H54 (cell line): ENCODE data around the gene SPATA33.

Source experiments
- DNase-seq: peaks from one replicate; pipeline ENCODE4 v3.0.0; 2011; ENCODE audit warnings: low spot score, mixed read lengths; ENCODE audit not compliant: insufficient read length
- FAIRE-seq: peaks from 3 replicates; lab custom pipeline; 2011; peaks lifted over from hg19 to GRCh38; lab: Jason Lieb, UNC
- POLR2A ChIP-seq: IDR thresholded peaks from 2 replicates; pipeline ENCODE4 v1.6.1; 2011; ENCODE audit warnings: low read depth, mild to moderate bottlenecking, low read length

SPATA33 gene

GRCh38 chr16:89639385-89639784, 18.3 kb upstream of the SPATA33 start:
- DNase-seq (no peak), FAIRE-seq (no peak)
- no peak for TF ChIP-seq POLR2A

DNA sequence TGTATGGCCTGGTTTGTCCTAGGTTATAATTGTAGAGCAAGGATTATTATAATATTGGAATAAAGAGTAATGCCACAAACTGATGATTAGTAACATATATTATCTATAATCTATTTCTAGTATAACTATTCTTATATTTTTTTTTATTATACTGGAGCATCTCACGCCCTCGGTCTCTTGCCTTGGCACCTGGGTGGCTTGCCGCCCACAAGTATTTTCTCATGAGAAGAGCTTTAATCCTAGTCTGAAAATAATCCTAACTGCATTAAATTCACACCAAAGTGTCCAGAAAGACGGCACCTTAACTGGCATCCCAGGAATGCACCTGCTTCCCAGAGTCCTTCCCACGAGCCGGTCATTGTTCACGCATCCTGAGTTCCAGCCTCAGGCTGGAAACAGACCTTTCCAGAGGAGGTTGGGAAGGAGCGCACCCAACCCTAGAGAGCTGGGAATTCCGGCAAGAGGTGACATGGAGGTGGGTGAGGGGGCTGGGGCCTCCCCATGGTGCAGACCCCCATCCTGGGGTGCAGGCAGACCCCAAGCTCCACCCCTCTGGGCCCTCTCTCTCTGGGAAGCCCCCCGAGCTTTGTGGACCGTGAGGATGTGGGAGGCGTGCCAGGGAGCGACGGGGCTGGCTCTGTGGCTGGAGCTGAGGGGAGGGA, 16.0 kb upstream of the SPATA33 start:
- TF ChIP-seq POLR2A, result no peak
- FAIRE-seq (no peak), DNase-seq (no peak)

DNA sequence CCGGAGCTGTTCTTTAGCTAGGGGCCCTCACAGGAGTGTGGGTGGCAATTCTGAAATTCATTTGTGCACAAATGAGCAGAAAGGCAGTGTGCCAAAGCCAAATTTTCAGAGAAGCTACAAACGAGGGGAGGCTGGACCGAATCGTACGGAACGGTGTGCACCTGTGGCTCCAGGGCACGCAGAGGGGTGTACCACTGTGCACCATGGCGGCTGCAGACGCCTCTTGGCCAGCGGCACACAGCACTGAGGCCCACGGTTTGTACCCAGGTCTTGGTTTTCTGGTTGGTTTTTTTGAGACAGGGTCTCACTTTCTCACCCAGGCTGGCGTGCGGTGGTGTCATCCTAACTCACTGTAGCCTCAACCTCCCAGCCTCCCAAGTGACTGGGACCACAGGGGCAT, 15.1 kb upstream of the SPATA33 start:
- no peak for FAIRE-seq
- no peak for DNase-seq
- TF ChIP-seq POLR2A, result no peak

GRCh38 chr16:89643769-89644300, 13.8 kb upstream of the SPATA33 start:
- DNase-seq (no peak), FAIRE-seq (no peak)
- TF ChIP-seq POLR2A, result no peak

GRCh38 chr16:89645122-89645521, 12.5 kb upstream of the SPATA33 start:
- DNase-seq (no peak), FAIRE-seq (no peak)

DNA sequence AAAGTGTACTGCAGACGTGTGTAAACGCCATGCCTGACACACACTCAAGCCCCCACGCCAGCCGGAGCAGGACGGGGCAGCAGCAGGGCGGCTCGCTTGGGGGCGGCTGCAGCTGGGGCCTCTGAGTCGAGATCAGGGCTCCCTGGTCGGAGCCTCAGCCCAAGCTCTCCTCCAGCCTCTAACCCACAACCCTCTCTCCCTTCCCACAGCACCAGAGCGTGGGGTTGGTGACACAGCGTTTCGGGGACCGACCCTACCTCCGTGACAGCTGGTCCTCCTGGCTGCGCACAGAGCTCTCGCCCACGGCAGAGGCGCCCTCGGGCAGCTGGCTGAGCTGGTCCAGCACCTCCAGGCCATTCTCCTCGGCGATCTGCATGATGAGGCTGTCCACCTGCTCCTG, 11.4 kb upstream of the SPATA33 start:
- FAIRE-seq, result no peak

More at GRCh38 chr16:89645122-89645521, 12.5 kb upstream of the SPATA33 start:
- no peak for TF ChIP-seq POLR2A

GRCh38 chr16:89646906-89647305, 10.7 kb upstream of the SPATA33 start:
- FAIRE-seq, result no peak
- no peak for TF ChIP-seq POLR2A

More for the DNA sequence above, 11.4 kb upstream of the SPATA33 start:
- no peak for DNase-seq
- TF ChIP-seq POLR2A, result no peak

DNA sequence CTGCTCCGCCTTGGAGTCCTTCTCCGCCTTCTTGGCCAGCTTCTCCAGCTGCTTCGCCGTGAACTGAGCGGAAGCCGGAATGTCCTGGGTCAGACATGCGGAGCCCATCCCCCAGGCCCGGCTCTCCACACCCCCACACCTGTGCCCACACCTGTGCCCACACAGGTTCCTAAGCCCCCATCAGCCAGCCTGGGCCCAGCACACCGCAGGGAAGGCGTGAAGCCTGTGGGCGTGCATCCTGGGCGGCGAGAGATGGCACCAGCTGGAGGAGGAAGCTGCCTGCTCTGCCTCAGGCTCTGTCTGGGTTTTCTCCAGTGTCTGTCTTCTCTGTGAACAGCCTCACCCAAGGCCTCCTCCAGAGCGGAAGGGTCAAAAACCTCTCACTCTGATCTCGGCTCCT, 6.1 kb upstream of the SPATA33 start:
- no peak for FAIRE-seq
- TF ChIP-seq POLR2A, result no peak
- no peak for DNase-seq

More at GRCh38 chr16:89646906-89647305, 10.7 kb upstream of the SPATA33 start:
- no peak for DNase-seq

GRCh38 chr16:89653656-89654295, 3.9 kb upstream of the SPATA33 start:
- DNase-seq, result no peak
- FAIRE-seq, result no peak

DNA sequence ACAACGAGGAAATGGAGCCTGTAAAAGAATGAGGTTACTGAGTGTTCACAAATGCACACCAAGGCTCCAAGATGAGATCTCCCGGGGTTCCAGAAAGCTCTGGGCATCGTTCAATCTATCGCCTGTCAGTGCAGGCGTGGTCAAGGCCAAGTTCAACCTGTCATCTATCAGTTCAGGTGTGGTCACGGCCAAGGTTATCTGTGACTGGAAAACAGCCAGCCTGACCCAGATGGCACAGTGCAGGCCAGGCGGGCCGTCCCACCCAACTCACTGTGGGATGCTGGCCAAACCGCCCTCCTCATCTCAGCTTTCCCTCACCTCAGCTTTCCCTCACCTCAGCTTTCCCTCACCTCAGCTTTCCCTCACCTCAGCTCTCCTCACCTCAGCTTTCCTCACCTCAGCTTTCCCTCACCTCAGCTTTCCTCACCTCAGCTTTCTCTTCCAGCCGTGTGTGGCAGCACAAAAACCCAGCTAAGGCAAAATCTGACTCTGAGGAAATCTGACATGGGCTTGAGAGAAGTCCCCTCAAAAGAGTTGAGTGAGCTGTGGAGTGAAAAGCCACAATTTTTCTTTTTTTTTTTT, 2.5 kb upstream of the SPATA33 start:
- TF ChIP-seq POLR2A, result no peak
- DNase-seq (no peak), FAIRE-seq (no peak)

More at GRCh38 chr16:89653656-89654295, 3.9 kb upstream of the SPATA33 start:
- TF ChIP-seq POLR2A, result no peak

- no peak for TF ChIP-seq POLR2A
- DNase-seq (no peak), FAIRE-seq (no peak)
These were observed 1.1 kb upstream of the SPATA33 start for GRCh38 chr16:89656435-89657121.

GRCh38 chr16:89658221-89658879, 714 bp downstream of the SPATA33 start:
- DNase-seq, result no peak
- FAIRE-seq, result no peak
- no peak for TF ChIP-seq POLR2A

- no peak for DNase-seq
These were observed 2.5 kb downstream of the SPATA33 start for GRCh38 chr16:89660146-89660545.

More at GRCh38 chr16:89660146-89660545, 2.5 kb downstream of the SPATA33 start:
- FAIRE-seq, result no peak
- no peak for TF ChIP-seq POLR2A
